Measurements from ENCODE around the gene PLCG1.
"Not testable (repeated sequence)": the region's sequence is repeated elsewhere in the genome, so short reads cannot be mapped to it uniquely, and the experiment has no call there.

PLCG1 gene

GRCh38 chr20:41126719-41127118, 10.6 kb upstream of the PLCG1 start:
- no peak for DNase-seq (ENCODE audit: low read depth)
- H3K4me3 ChIP-seq (ENCODE audit: low read depth, low read length) = no peak overlapping the region
- no peak for TF ChIP-seq MAX (IDR thresholded peaks at IDR 0.05; ENCODE audit: low read depth, low read length)
- no peak for TF ChIP-seq CTCF (IDR thresholded peaks at IDR 0.05; ENCODE audit: low read depth, low read length)
- TF ChIP-seq POLR2A (IDR thresholded peaks at IDR 0.05; ENCODE audit: extremely low read depth, insufficient read length) = no peak
- TF ChIP-seq MYC (IDR thresholded peaks at IDR 0.05; ENCODE audit: low read depth, low read length) = no peak

- DNase-seq (ENCODE audit: low read depth) = not testable (repeated sequence)
Measured at GRCh38 chr20:41128317-41128716, 9.0 kb upstream of the PLCG1 start.

GRCh38 chr20:41131594-41132387, 5.6 kb upstream of the PLCG1 start:
- no peak for DNase-seq (ENCODE audit: low read depth)
- no peak for TF ChIP-seq CTCF (IDR thresholded peaks at IDR 0.05; ENCODE audit: low read depth, low read length)
- H3K4me3 ChIP-seq (ENCODE audit: low read depth, low read length) = no peak overlapping the region

More at GRCh38 chr20:41128317-41128716, 9.0 kb upstream of the PLCG1 start:
- not testable (repeated sequence) for H3K4me3 ChIP-seq (ENCODE audit: low read depth, low read length)

GRCh38 chr20:41132388-41132775, 5.0 kb upstream of the PLCG1 start:
- not testable (repeated sequence) for DNase-seq (ENCODE audit: low read depth); H3K4me3 ChIP-seq (ENCODE audit: low read depth, low read length)

GRCh38 chr20:41133709-41134361, 3.5 kb upstream of the PLCG1 start:
- peak; percentile 56 for DNase-seq (ENCODE audit: low read depth)
- no peak overlapping the region for H3K4me3 ChIP-seq (ENCODE audit: low read depth, low read length)
- TF ChIP-seq MYC (IDR thresholded peaks at IDR 0.05; ENCODE audit: low read depth, low read length) (no peak), CTCF (IDR thresholded peaks at IDR 0.05; ENCODE audit: low read depth, low read length) (no peak), POLR2A (IDR thresholded peaks at IDR 0.05; ENCODE audit: extremely low read depth, insufficient read length) (no peak), MAX (IDR thresholded peaks at IDR 0.05; ENCODE audit: low read depth, low read length) (no peak)

GRCh38 chr20:41134362-41135186, 2.8 kb upstream of the PLCG1 start:
- TF ChIP-seq MYC (IDR thresholded peaks at IDR 0.05; ENCODE audit: low read depth, low read length) (no peak), CTCF (IDR thresholded peaks at IDR 0.05; ENCODE audit: low read depth, low read length) (no peak), MAX (IDR thresholded peaks at IDR 0.05; ENCODE audit: low read depth, low read length) (no peak), POLR2A (IDR thresholded peaks at IDR 0.05; ENCODE audit: extremely low read depth, insufficient read length) (no peak)
- no peak for DNase-seq (ENCODE audit: low read depth)
- no peak overlapping the region for H3K4me3 ChIP-seq (ENCODE audit: low read depth, low read length)

All from NB4 (cell line).